ENCODE results near the gene TMPRSS11E. TPM values are rescaled to one million over a fixed set of nuclear protein-coding genes. Genes with fewer than 3 reads are reported as not detected.
"Not testable (repeated sequence)": the region's sequence is repeated elsewhere in the genome, so short reads cannot be mapped to it uniquely, and the experiment has no call there.

TMPRSS11E gene, protein sequence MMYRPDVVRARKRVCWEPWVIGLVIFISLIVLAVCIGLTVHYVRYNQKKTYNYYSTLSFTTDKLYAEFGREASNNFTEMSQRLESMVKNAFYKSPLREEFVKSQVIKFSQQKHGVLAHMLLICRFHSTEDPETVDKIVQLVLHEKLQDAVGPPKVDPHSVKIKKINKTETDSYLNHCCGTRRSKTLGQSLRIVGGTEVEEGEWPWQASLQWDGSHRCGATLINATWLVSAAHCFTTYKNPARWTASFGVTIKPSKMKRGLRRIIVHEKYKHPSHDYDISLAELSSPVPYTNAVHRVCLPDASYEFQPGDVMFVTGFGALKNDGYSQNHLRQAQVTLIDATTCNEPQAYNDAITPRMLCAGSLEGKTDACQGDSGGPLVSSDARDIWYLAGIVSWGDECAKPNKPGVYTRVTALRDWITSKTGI
- 0.40 TPM in 1 of 2 replicates, not detected in the other for total RNA-seq (2014; rRNA removed)
- polyA plus RNA-seq (2012): 0.02 TPM

DNA sequence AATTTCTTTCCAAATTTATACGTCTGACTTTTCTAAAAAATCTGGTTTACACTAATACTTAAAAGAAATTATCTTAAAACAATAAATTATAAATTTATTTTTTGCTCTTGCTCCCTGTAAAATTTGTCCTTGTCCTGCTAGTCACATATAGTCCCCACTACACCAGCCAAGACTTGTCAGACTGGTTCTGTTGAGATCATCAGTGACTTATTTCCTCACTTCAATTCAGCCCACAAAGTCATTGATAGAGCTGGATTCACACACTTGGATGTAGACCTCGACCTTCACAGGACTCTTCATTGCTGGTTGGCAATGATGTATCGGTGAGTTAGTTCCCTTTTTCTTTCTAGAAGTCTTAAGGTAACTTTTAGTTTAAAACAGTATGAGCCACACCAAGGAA is at the start of gene TMPRSS11E:
Gene TMPRSS11E, plus strand, starts transcription at position 263 of the 400 bp plus-strand sequence. Its CDS starts 50 bp downstream, at position 313.
- DNase-seq (ENCODE audit: low read depth): no peak

DNA sequence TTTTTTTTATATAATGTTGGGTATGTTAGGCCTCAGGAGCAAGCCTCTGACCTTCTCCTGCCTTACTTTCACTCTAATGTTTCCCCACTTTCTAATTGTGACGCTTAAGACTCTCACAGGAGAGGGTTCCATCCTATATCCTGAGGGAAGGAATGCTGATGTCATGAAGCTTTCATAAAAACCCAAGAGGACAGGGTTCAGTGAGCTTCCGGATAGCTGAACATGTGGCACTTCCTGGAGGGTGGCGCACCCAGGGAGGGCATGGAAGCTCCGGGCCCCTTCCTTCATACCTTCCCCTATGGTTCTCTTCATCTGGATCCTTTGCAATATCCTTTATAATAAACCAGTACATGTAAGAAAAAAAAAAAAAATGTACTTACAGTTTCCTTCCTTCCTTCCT is 48.0 kb upstream of the TMPRSS11E start:
- no peak for DNase-seq (ENCODE audit: low read depth)

DNA sequence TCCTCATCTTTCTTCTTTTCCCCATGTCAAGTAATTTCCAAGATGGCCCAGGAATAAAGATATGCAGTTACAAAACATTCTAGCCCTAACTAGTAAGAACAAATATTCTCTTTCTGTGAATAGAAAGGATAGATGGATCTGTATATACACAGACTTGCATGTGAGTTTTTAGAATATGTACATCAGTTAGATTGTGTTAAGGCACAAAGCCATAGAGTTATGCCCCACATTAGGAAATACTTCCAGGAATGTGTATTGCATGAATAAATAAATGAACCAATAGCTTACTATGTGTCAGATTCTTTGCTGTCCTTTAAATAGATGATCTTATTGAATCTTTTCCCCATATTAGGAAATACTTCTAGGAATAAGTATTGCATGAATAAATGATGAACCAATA is 46.0 kb upstream of the TMPRSS11E start:
- DNase-seq (ENCODE audit: low read depth): no peak

DNA sequence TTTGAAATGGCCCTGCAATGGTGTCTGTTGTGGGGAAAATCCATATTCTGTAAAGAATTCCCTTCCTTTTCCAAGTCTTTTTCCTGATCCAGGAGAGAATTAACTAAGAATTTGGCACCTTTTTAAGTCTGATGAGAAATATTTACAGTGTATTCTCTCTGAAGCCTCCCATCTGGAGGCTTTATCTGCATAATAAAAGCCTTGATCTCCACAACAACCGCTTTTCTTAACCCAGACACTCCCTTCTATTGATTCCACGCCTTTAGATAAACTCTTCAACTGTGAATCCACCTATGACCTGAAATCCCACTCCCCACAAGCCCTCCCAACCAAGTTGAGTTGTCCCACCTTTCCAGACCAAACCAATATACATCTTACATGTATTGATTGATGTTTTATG is 43.1 kb upstream of the TMPRSS11E start:
- DNase-seq (ENCODE audit: low read depth): no peak

DNA sequence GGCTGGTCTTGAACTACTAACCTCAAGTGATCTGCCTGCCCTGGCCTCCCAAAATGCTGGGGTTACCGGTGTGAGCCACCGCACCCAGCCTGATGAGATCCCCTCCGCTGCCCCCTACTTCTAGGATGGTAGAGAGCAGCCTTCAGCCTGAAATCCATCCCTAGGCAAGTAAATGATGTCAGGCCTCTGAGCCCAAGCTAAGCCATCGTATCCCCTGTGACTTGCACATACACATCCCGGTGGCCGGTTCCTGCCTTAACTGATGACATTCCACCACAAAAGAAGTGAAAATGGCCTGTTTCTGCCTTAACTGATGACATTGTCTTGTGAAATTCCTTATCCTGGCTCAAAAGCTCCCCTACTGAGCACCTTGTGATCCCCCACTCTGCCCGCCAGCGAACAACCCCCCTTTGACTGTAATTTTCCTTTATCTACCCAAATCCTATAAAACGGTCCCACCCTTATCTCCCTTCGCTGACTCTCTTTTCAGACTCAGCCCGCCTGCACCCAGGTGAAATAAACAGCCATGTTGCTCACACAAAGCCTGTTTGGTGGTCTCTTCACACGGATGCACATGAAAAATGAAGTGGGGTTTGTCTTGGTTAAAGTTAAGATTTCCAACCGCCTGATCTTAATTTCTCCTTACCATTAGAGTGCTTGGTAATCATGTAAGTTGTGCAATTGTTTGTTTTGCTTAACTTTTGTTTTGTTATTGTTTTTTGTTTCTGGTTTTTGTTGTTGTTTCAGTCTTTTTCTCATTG is 41.4 kb upstream of the TMPRSS11E start:
- DNase-seq (ENCODE audit: low read depth): not testable (repeated sequence)

DNA sequence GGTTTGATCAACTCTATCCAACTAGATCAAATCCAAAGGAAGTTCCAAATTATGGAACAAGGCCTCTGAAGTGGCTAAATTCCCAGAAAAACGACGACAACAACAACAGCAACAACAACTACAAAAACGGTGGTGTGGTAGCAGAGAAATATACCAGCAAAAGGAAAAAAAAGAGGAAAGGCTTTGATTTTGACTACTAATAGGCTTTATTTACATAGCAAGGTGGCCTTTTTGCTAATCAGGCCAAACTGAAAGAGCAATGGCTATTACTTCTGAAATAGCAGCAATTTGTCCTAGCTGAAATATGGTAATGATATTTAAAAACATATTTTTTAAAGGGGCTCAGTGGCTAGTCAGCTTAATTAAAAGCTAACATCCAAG is 40.8 kb upstream of the TMPRSS11E start:
- DNase-seq (ENCODE audit: low read depth): no peak

DNA sequence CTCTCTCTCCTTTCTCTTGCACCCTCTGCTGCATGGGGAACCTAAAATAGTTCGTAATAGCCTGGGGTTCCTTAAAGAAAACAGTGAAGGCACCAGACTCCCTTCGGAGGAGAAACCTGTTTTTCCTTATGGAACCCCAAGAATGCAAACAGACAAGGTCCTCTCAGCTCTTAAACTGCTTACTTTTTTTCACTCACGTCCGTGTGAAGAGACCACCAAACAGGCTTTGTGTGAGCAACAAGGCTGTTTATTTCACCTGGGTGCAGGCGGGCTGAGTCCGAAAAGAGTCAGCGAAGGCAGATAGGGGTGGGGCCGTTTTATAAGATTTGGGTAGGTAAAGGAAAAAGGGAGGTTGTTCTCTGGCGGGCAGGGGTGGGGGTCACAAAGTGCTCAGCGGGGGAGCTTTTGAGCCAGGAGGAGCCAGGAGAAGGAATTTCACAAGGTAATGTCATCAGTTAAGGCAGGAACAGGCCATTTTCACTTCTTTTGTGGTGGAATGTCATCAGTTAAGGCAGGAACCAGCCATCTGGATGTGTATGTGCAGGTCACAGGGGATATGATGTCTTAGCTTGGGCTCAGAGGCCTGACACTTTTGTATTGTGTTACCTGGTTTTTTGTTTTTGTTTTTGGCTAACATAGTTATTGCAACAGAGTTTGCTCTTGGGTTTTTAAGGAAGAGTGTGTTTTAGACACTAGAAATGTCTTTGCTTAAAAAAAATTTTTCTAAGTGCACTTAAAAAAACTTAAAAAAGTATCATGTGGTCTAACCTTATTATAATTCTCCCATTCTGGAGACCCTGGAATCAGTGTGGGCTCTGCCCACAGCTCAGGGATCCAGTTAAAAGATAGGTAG is 40.0 kb upstream of the TMPRSS11E start:
- not testable (repeated sequence) for DNase-seq (ENCODE audit: low read depth)

DNA sequence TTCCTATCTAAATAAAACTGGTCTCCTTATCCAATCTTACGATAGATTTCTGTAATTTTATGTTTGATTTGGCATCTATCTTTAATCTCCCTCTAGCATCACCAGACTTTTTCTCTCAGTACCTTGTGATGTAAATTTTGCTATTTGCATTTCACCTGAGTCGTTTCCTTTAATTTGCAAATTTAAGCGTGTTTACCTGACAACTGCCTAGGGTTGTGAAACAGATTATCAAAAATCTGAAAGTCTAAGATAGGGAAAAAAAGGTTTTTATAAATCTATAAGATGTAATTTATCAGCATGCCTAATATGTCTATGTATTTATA is 39.4 kb upstream of the TMPRSS11E start:
- DNase-seq (ENCODE audit: low read depth): no peak

DNA sequence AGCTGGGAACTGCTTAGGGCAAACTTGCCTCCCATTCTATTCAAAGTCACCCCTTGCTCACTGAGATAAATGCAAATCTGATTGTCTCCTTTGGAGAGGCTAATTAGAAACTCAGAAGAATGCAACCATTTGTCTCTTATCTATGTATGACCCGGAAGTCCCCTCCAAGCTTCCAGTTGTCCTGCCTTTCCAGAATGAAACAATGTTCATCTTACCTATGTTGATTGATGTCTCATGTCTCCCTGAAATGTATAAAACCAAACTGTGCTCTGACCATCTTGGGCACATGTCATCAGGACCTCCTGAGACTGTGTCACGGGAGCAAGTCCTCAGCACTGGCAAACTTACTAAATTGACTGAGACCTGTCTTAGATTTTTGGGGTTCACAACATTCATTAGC is 37.1 kb upstream of the TMPRSS11E start:
- DNase-seq (ENCODE audit: low read depth): no peak

DNA sequence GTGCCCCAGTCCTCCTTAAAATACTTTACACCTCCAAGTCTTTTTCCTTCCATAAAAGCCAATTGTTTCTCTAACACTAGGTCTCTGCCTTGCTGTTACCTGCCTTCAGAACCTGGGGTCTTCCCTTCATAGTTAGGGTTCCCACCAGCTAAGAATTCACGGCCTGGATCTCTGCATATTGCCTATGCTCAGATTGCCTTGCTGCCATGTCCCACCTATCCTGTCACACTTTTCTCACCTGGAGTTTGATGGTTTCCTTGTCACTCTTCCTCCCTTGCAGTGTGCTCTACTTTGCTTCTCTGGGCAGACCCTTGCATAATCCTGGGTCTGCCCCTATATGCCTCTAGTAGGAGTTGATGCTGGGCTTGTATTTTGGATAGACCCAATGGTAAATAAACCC is 36.6 kb upstream of the TMPRSS11E start:
- no peak for DNase-seq (ENCODE audit: low read depth)

DNA sequence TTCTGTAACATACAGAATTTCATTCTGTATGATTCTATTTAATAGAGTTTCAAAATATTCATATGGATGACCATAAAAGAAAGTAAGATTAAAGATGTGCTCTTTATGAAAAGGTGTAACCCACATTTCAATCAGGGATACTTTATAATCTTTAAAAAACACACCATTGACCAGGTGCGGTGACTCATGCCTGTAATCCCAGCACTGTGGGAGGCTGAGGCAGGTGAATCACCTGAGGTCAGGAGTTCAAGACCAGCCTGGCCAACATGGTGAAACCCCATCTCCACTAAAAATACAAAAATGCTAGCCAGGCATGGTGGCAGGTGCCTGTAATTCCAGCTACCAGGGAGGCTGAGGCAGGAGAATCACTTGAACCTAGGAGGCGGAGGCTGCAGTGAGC is 35.2 kb upstream of the TMPRSS11E start:
- DNase-seq (ENCODE audit: low read depth): not testable (repeated sequence)

DNA sequence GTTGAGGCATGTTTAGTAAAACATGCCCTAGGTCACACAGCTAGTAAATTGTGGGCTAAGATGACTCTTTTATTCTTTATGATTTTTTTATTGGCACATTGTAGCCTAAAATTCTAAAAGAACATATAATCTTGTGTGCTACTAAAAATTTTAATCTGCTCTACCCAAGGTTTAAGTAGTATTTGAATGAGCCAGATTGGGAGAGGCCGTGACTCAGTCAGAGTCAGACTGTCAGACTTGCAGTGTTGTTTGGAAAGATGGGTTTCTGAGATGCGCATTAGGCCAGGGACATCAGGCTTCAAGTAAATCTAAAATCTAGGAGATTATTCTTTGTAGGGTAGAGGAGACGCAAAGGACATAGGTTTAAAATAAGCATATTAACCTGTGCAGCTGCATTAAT is 30.7 kb upstream of the TMPRSS11E start:
- DNase-seq (ENCODE audit: low read depth): peak; percentile 60

DNA sequence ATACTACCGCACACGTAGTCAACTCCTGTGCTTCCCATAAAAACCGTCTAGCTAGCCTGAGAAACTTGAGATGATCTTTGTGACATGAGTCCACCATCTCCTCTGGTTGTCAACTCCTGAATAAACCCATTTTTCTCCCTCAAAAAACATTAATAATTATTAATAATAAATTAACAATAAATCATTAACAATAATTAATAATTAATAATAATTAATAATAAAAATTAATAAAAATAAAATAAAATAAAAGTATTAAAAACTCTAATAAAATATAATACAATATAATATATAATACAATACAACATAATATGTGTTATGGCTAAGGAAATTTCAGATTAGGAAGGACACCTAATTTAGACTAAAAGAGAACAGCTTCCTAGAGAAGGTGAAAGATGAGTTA is 20.7 kb upstream of the TMPRSS11E start:
- DNase-seq (ENCODE audit: low read depth): no peak

DNA sequence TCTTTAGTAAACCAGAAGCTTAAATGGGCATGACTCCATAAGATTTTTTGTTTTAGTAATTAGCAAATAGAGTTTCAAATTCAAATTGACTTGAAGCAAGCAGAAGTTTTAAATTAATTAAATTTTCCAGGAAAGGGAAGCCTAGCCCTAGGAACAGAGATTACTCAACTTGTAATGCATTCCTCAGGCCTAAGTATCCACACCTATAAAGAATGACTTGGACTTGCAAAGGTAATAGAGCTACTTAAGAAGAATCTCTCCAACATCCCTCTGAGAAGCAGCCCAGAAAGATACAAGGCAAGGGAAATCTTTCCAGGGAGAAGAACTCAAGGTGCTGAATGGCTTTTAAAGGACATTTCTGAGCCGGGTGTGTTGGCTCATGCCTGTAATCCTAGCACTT is 16.9 kb upstream of the TMPRSS11E start:
- no peak for DNase-seq (ENCODE audit: low read depth)

DNA sequence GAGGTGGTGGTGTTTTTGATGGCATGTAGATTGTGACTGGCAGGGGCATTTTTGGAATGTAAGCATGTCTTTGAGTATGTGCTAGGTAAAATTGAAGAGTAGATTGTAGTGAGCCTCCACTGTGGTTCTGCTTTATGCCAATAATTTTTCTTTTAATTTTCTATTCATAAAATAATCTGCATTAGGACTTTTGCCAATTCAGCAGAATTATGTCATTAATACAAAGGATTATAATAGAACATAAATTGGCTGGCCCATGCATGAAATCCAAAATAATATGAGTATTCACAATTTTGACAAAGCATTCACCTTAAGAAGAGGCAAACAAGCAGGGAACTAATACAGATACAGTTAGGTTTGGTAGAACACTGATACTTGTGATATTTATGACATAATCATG is 14.9 kb upstream of the TMPRSS11E start:
- DNase-seq (ENCODE audit: low read depth): no peak

DNA sequence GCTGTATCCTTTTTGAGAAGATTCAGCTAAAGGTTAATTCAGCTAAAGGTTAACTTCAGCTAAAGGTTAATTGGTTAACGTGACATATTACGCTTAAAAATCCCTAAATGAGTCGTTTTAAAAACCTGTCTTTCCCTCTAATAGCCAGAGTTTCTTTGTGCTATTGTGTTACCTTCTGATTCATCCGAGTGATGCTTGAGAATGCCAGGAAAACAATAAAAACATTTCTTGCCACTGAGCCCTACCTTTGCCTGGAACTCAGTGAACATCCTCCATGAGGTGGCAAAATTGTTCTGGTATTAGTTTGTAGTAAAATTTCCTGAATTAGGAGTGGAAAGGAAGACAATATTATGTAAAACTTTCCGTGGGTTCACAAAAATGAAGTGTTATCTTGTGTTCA is 13.7 kb upstream of the TMPRSS11E start:
- DNase-seq (ENCODE audit: low read depth): peak; percentile 6

DNA sequence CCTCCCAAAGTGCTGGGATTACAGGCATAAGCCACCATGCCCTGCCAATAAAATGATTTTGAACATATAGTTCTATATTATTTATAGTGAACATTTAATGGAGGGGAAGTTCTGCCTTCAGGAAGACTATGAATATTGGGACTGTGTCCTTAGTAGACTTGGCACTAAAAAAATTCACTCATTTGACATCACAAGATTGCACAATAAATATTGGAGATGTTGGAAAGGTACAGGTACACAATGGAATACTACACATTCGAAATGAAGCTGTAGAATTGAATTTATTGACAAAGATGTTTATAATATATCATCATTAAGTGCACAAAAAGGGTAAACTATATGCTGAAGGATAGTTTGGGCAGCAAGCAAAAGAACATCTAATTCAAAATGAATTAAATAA is 13.0 kb upstream of the TMPRSS11E start:
- no peak for DNase-seq (ENCODE audit: low read depth)

DNA sequence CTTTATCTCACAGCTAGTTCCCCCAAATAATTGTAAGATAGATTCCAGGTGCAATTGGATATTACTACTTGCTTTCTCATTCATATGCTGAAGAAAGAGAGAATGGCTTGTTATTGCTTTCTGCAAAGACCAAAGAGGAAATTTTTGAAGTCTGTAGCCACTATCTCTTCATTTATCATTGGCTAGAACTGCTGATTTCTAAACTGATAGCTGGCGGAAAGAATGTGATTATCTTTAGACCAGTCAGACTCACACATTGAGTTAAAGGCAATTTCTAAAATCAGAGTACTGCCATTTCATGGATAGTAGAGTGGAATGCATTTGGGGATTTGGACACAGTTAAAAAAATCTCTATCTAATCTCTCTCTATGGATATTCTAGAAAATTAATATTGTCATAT is 12.4 kb upstream of the TMPRSS11E start:
- DNase-seq (ENCODE audit: low read depth): no peak

DNA sequence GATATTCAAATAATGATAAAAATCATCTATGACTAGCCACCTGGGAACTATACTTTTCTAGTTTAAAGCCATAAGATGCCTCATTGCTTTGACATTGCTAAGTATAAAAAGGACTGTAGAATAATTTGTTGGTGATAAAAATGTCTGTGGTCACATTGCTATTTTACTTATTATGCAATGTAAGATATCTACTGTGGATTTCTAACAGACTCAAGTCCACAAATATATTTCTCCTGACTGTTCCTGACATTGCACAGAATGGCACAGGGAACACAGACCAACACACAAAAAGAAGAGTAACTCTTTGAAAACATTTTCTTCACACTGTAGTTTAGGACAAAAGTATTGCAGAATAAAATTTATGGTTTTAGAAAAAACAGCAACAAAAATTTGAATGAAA is 2.2 kb upstream of the TMPRSS11E start:
- peak; percentile 35 for DNase-seq (ENCODE audit: low read depth)

DNA sequence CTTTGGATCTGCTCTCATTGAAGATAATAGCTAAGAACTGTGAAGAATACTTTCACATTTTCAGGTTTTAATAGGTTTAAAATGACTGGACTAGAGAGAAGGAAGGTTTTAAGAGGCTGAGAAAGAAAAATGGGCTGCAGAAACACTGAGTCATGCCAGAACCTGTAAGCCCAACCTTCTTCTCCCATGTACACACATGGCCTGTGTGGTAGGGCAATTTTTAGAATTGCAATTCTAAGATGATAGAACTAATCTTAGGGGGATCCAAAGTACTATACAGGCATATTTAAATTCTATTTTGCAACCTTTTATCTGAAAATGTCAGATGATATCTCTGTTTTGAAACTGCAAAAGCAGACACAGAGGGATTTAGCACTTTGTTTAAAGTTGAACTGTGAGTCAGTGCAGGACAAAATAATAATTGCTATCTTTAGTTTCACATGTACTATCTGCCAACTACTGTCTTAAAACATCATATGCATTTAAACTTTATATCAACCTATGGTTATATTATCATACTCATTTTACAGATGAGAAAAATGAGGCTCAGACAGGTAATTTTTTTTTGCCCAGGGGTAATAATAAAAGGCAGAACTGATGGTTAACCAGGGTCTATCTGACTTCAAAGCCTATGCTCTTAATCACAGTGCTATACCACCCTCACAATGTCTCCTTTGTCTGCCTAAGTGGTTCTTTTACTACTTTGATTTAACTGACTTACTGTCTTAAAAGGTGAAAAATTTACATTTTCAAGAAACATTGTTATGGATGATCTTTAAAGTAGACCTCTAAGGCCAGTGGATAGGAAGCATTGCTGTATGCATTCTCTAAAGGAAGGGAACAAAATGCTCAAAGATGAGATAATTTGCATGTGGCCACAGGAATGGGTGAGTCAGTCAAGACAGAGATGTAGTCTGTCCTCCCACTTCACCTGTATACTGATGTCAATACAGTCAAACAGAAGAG is 4.3 kb downstream of the TMPRSS11E start:
- peak; percentile 49 for DNase-seq (ENCODE audit: low read depth)

DNA sequence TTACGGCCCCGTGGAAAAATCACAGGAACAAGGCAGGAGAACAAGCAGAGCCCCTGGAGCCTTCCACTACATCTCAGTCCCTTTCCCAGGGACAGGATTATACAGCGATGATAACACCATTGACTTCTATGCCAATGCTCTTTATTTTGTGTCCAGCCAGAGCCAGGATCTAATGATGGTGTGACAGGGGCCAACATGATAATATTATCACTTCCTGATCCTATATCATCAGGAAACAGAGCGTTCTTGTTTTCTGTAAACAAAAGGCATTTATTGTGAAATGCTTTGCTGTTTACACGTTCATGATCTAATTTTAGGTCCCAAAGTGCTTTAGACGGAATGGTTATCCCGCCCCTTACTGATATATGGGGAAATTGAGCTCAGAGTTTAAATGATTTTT is 12.8 kb downstream of the TMPRSS11E start:
- no peak for DNase-seq (ENCODE audit: low read depth)

Measured in LHCN-M2 (cell line).